HT-29 (cell line): Measurements from ENCODE around the gene CCDC51. TPM values are rescaled to one million over a fixed set of nuclear protein-coding genes. Genes with fewer than 3 reads are reported as not detected.

Experiments
- DNase-seq: peaks from one replicate; pipeline ENCODE4 v3.0.0-alpha.2; 2015; ENCODE audit warnings: low spot score
- total RNA-seq: library from RNA; depleted of rRNA; stranded (reverse); fragments of >200 nt; shearing (Covaris generic); gene quantifications from 2 replicates; pipeline ENCODE4 v1.2.3, GENCODE V29; 2014

Gene CCDC51
- total RNA-seq, 1 experiment from 2014 or later, result 19.1 TPM

GRCh38 chr3:48420561-48420960, 19.4 kb downstream of the CCDC51 start:
- DNase-seq, result no peak

- no peak for DNase-seq
These were observed 20.3 kb downstream of the CCDC51 start for GRCh38 chr3:48419597-48419996.

- DNase-seq, result no peak
These were observed 20.8 kb downstream of the CCDC51 start for GRCh38 chr3:48419149-48419548.

GRCh38 chr3:48418651-48419050, 21.3 kb downstream of the CCDC51 start:
- no peak for DNase-seq

GRCh38 chr3:48418140-48418539, 21.8 kb downstream of the CCDC51 start:
- no peak for DNase-seq

- DNase-seq, result no peak
These were observed 22.3 kb downstream of the CCDC51 start for GRCh38 chr3:48417529-48418108.

- DNase-seq, result no peak
These were observed 23.4 kb downstream of the CCDC51 start for GRCh38 chr3:48416546-48416945.

- DNase-seq, result no peak
These were observed 23.8 kb downstream of the CCDC51 start for GRCh38 chr3:48416091-48416505.

- no peak for DNase-seq
These were observed 24.5 kb downstream of the CCDC51 start for GRCh38 chr3:48415251-48415953.

GRCh38 chr3:48414376-48415250, 25.3 kb downstream of the CCDC51 start:
- DNase-seq, result no peak

GRCh38 chr3:48413611-48414010, 26.3 kb downstream of the CCDC51 start:
- DNase-seq, result no peak

GRCh38 chr3:48413086-48413485, 26.8 kb downstream of the CCDC51 start:
- DNase-seq, result no peak

- no peak for DNase-seq
These were observed 27.4 kb downstream of the CCDC51 start for GRCh38 chr3:48412375-48413001.

GRCh38 chr3:48411606-48412374, 28.1 kb downstream of the CCDC51 start:
- DNase-seq, result no peak

- no peak for DNase-seq
These were observed 28.8 kb downstream of the CCDC51 start for GRCh38 chr3:48411041-48411588.

GRCh38 chr3:48410205-48411040, 29.5 kb downstream of the CCDC51 start:
- no peak for DNase-seq

- no peak for DNase-seq
These were observed 30.4 kb downstream of the CCDC51 start for GRCh38 chr3:48409291-48410201.

GRCh38 chr3:48408823-48409281, 31.1 kb downstream of the CCDC51 start:
- DNase-seq, result no peak
